Measurements from ENCODE around the gene KCNK15. TPM values are rescaled to one million over a fixed set of nuclear protein-coding genes. Genes with fewer than 3 reads are reported as not detected.

Gene KCNK15
- total and polyA plus RNA-seq, 3 donors from 2014 or later, result 4.4 to 23.4 (median 16.9) TPM

- WGBS, 2 donors, result 86% methylated on average over 4 to 7 of the region's 7 CpGs
- Histone ChIP-seq H3K9me3 (no peaks in the 10 kb centered on the region), H3K4me3 (no peak overlapping the region), H3K4me1 (peaks cover 10% of the 10 kb centered on the region), H3K27ac (no peak overlapping the region), H3K27me3 (no peaks in the 10 kb centered on the region), H3K36me3 (ENCODE audit: low read depth, missing control alignments) (no peaks in the 10 kb centered on the region)
- DNase-seq, result no peak
- intact Hi-C loops (cut with DNase I; ENCODE audit: low total_unique reads), result no loop called here
- no peak for TF ChIP-seq POLR2A (IDR thresholded peaks at IDR 0.05)
- TF ChIP-seq CTCF (IDR thresholded peaks at IDR 0.05), result no peak
Measured at GRCh38 chr20:44743080-44743701, 2.5 kb upstream of the KCNK15 start.

- Histone ChIP-seq H3K27me3 (no peaks in the 10 kb centered on the region), H3K36me3 (ENCODE audit: low read depth, missing control alignments) (no peaks in the 10 kb centered on the region), H3K9me3 (no peaks in the 10 kb centered on the region), H3K27ac (no peak overlapping the region), H3K4me1 (peaks cover 10% of the 10 kb centered on the region), H3K4me3 (no peak overlapping the region)
- TF ChIP-seq POLR2A (IDR thresholded peaks at IDR 0.05) (no peak), CTCF (IDR thresholded peaks at IDR 0.05) (no peak)
- no peak for DNase-seq
- WGBS, 2 donors, result 89 to 90% methylated on average over 12 of the region's 12 CpGs
- intact Hi-C loops (cut with DNase I; ENCODE audit: low total_unique reads), result no loop called here
Measured at GRCh38 chr20:44743916-44744655, 1.6 kb upstream of the KCNK15 start.

- H3K4me3 ChIP-seq, result peak overlapping the region; percentile 61 to 72
- no peak for DNase-seq
- no peaks in the 10 kb centered on the region for H3K36me3 ChIP-seq (ENCODE audit: low read depth, missing control alignments)
- 3 to 8% methylated on average over 5 of the region's 5 CpGs for WGBS, 2 donors
- H3K9me3 ChIP-seq, result no peaks in the 10 kb centered on the region
- no peak for TF ChIP-seq CTCF (IDR thresholded peaks at IDR 0.05)
- no peak for TF ChIP-seq POLR2A (IDR thresholded peaks at IDR 0.05)
- no peaks in the 10 kb centered on the region for H3K27me3 ChIP-seq
- H3K27ac ChIP-seq, result peak overlapping the region; percentile 53 to 61
- intact Hi-C loops (cut with DNase I; ENCODE audit: low total_unique reads), result loop anchor here (5.0 kb wide), 1 partner anchor 122 kb away; no protein-coding TSS in a partner anchor
- H3K4me1 ChIP-seq, result no peaks in the 10 kb centered on the region
Measured at GRCh38 chr20:44745122-44745597, 505 bp upstream of the KCNK15 start.

GRCh38 chr20:44746367-44747165 is 901 bp downstream of the KCNK15 start:
- 16 to 24% methylated on average over 12 of the region's 12 CpGs for WGBS, 2 donors
- DNase-seq, result no peak
- intact Hi-C loops (cut with DNase I; ENCODE audit: low total_unique reads), result loop anchor here (5.0 kb wide), 1 partner anchor 121 kb away; no protein-coding TSS in a partner anchor
- Histone ChIP-seq H3K27me3 (no peaks in the 10 kb centered on the region), H3K27ac (peak overlapping the region; percentile 53 to 61), H3K9me3 (no peaks in the 10 kb centered on the region), H3K4me1 (no peaks in the 10 kb centered on the region), H3K4me3 (peak overlapping the region; percentile 61 to 72), H3K36me3 (ENCODE audit: low read depth, missing control alignments) (no peaks in the 10 kb centered on the region)
- TF ChIP-seq CTCF (IDR thresholded peaks at IDR 0.05) (no peak), POLR2A (IDR thresholded peaks at IDR 0.05) (no peak)

Measured in testis (tissue), 3 donors.